Neural cell (in vitro differentiated cells): ENCODE data around the gene UPF1.

Source experiments
- POLR2AphosphoS5 ChIP-seq: IDR thresholded peaks from 2 replicates; pipeline ENCODE4 v1.6.1; 2012
- RAD21 ChIP-seq: fragments of 450-650 bp; conservative IDR thresholded peaks from 2 replicates; pipeline ENCODE4 v1.6.1; 2014; ENCODE audit warnings: antibody characterized with exemption, mild to moderate bottlenecking, moderate library complexity
- SMC3 ChIP-seq: fragments of 450-650 bp; conservative IDR thresholded peaks from 2 replicates; pipeline ENCODE4 v1.6.1; 2014; ENCODE audit warnings: antibody characterized with exemption, mild to moderate bottlenecking, moderate library complexity; ENCODE audit not compliant: poor library complexity
- TF ChIP-seq, protein P1 (sequence below): fragments of 450-650 bp; IDR thresholded peaks from 2 replicates; pipeline ENCODE4 v1.5.1; 2014; ENCODE audit warnings: antibody characterized with exemption, mild to moderate bottlenecking, moderate library complexity; ENCODE audit not compliant: poor library complexity, severe bottlenecking
- TF ChIP-seq, protein P2 (sequence below): IDR thresholded peaks from 2 replicates; pipeline ENCODE4 v1.6.1; 2012; ENCODE audit warnings: borderline replicate concordance

DNA sequence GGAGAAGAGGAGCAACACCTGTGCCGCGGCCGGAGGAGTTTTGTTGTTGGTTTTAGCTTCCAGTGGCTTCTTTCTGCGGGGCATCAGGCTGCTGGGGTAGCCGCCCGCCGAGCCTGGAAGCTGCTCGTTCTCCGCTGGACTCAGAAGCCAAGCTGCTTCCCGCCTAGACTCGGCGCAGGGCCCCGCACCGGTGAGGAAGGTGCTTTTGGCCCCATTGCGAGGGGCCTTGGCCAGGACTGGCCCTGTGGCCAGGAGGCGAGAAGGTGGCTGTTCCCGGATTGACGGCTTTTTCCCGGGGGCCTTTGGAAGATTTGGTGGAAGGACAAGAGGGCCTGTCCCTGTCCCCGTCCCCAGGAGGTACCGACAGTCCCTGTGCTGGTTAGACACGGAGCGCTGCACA lies 35.4 kb downstream of the UPF1 start:
- TF ChIP-seq, protein P1, sequence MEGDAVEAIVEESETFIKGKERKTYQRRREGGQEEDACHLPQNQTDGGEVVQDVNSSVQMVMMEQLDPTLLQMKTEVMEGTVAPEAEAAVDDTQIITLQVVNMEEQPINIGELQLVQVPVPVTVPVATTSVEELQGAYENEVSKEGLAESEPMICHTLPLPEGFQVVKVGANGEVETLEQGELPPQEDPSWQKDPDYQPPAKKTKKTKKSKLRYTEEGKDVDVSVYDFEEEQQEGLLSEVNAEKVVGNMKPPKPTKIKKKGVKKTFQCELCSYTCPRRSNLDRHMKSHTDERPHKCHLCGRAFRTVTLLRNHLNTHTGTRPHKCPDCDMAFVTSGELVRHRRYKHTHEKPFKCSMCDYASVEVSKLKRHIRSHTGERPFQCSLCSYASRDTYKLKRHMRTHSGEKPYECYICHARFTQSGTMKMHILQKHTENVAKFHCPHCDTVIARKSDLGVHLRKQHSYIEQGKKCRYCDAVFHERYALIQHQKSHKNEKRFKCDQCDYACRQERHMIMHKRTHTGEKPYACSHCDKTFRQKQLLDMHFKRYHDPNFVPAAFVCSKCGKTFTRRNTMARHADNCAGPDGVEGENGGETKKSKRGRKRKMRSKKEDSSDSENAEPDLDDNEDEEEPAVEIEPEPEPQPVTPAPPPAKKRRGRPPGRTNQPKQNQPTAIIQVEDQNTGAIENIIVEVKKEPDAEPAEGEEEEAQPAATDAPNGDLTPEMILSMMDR: no peak
- TF ChIP-seq SMC3 (no peak), POLR2AphosphoS5 (no peak), RAD21 (no peak)
- TF ChIP-seq, protein P2, sequence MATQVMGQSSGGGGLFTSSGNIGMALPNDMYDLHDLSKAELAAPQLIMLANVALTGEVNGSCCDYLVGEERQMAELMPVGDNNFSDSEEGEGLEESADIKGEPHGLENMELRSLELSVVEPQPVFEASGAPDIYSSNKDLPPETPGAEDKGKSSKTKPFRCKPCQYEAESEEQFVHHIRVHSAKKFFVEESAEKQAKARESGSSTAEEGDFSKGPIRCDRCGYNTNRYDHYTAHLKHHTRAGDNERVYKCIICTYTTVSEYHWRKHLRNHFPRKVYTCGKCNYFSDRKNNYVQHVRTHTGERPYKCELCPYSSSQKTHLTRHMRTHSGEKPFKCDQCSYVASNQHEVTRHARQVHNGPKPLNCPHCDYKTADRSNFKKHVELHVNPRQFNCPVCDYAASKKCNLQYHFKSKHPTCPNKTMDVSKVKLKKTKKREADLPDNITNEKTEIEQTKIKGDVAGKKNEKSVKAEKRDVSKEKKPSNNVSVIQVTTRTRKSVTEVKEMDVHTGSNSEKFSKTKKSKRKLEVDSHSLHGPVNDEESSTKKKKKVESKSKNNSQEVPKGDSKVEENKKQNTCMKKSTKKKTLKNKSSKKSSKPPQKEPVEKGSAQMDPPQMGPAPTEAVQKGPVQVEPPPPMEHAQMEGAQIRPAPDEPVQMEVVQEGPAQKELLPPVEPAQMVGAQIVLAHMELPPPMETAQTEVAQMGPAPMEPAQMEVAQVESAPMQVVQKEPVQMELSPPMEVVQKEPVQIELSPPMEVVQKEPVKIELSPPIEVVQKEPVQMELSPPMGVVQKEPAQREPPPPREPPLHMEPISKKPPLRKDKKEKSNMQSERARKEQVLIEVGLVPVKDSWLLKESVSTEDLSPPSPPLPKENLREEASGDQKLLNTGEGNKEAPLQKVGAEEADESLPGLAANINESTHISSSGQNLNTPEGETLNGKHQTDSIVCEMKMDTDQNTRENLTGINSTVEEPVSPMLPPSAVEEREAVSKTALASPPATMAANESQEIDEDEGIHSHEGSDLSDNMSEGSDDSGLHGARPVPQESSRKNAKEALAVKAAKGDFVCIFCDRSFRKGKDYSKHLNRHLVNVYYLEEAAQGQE: no peak
